K562 (cell line): ENCODE data around the gene MCAT. TPM values are rescaled to one million over a fixed set of nuclear protein-coding genes. Genes with fewer than 3 reads are reported as not detected.
"Not testable (repeated sequence)": the region's sequence is repeated elsewhere in the genome, so short reads cannot be mapped to it uniquely, and the experiment has no call there.

Experiments used
- ATAC-seq: fragments of 200-7000 bp; cut with Tn5 transposase; 3 replicates; pipeline ENCODE4 v1.9.1; 2020; ENCODE audit warnings: moderate library complexity
- BruUV-seq: library from RNA; stranded (reverse); fragments of 400-500 nt; replicated peaks from 2 replicates; lab custom pipeline; 2021; lab: Mats Ljungman, UMichigan
- CTCF ChIA-PET: fragments of 300-600 bp; formaldehyde crosslinking; extraction: SDS; loops from one replicate; lab custom pipeline; 2021; ENCODE audit warnings: low intra/inter-chr PET ratio; lab: Yijun Ruan, JAX
- POLR2A ChIA-PET: fragments of 300-600, 350-650 bp; sonication (Branson Sonifier 250); formaldehyde crosslinking; extraction: SDS; loops from one replicate; lab custom pipeline; 2021; ENCODE audit warnings: antibody characterized with exemption, inconsistent platforms; lab: Yijun Ruan, JAX
- DNase-seq, 4 experiments: peaks; one replicate each; pipeline versions ENCODE4 v3.0.0 to v3.0.0-alpha.2; 2011 to 2018; ENCODE audit warnings: low spot score in 3 of 4, mixed read lengths in 3 of 4; ENCODE audit errors: extremely low read depth in 1 of 4
- FAIRE-seq: peaks from 2 replicates; lab custom pipeline; 2011; peaks lifted over from hg19 to GRCh38; lab: Jason Lieb, UNC
- H2AFZ ChIP-seq: 2 replicates; pipeline ENCODE4 v1.6.0; 2011; ENCODE audit warnings: low read depth, low read length, control low read depth, inconsistent platforms
- H3K27ac ChIP-seq: fragments of 200-600 bp; 3 replicates; pipeline ENCODE4 v1.8.0; 2011; ENCODE audit warnings: low read depth, mild to moderate bottlenecking, control low read depth, inconsistent platforms, low read length, moderate library complexity, mixed read lengths; ENCODE audit errors: extremely low read depth
- H3K27me3 ChIP-seq, 2 experiments: fragments of 300-600 bp in 1 of 2; 2 replicates in 1 of 2; 3 replicates in 1 of 2; pipeline versions ENCODE4 v1.6.0 to v1.8.0; 2011; ENCODE audit warnings: inconsistent platforms in 2 of 2, low read length in 2 of 2, mild to moderate bottlenecking in 1 of 2, mixed read lengths in 1 of 2, moderate library complexity in 1 of 2; ENCODE audit not compliant: control insufficient read depth in 2 of 2, insufficient read depth in 2 of 2
- H3K36me3 ChIP-seq: fragments of 300-600 bp; 3 replicates; pipeline ENCODE4 v1.8.0; 2011; ENCODE audit warnings: mild to moderate bottlenecking, low read length, inconsistent platforms; ENCODE audit not compliant: control insufficient read depth, insufficient read depth
- H3K4me1 ChIP-seq, 2 experiments: fragments of 200-600 bp in 1 of 2; replicated peaks in 1 of 2; 2 replicates in 1 of 2; 3 replicates in 1 of 2; pipeline versions ENCODE4 v1.5.1 to v1.8.0; 2011; ENCODE audit warnings: inconsistent platforms in 2 of 2, low read length in 2 of 2, mild to moderate bottlenecking in 1 of 2, mixed read lengths in 1 of 2, moderate library complexity in 1 of 2; ENCODE audit not compliant: control insufficient read depth in 2 of 2, insufficient read depth in 2 of 2
- H3K4me2 ChIP-seq: 2 replicates; pipeline ENCODE4 v1.6.1; 2011; ENCODE audit warnings: low read length, control low read depth, inconsistent platforms, mixed read lengths; ENCODE audit not compliant: insufficient read depth
- H3K4me3 ChIP-seq: fragments of 200-600 bp; sonication (generic), shearing (Covaris generic); 2 replicates; pipeline ENCODE4 v1.5.1; 2016; ENCODE audit warnings: control low read depth, inconsistent platforms
- H3K79me2 ChIP-seq: fragments of 200-600 bp; 3 replicates; pipeline ENCODE4 v1.8.0; 2011; ENCODE audit warnings: low read length, inconsistent platforms; ENCODE audit not compliant: control insufficient read depth, insufficient read depth
- H3K9ac ChIP-seq, 2 experiments: 2 replicates each; pipeline versions ENCODE4 v1.6.0 to v1.6.1; 2011; ENCODE audit warnings: low read depth in 2 of 2, low read length in 2 of 2, control low read depth in 1 of 2, inconsistent platforms in 1 of 2, mild to moderate bottlenecking in 1 of 2, mixed read lengths in 1 of 2; ENCODE audit not compliant: insufficient read depth in 1 of 2
- H3K9me1 ChIP-seq: one replicate; pipeline ENCODE4 v1.6.0; 2011; ENCODE audit warnings: inconsistent platforms, mild to moderate bottlenecking, low read length, moderate library complexity; ENCODE audit not compliant: control insufficient read depth, insufficient read depth
- H3K9me3 ChIP-seq: replicated peaks from 2 replicates; pipeline ENCODE4 v1.5.1; 2011; ENCODE audit warnings: low read depth, low read length, inconsistent platforms; ENCODE audit not compliant: control insufficient read depth, insufficient read depth
- H4K20me1 ChIP-seq: replicated peaks from 2 replicates; pipeline ENCODE4 v1.6.1; 2011; ENCODE audit warnings: low read length, inconsistent platforms, mixed read lengths; ENCODE audit not compliant: control insufficient read depth, insufficient read depth
- BRD9 ChIP-seq: fragments of 450-650 bp; IDR thresholded peaks from 2 replicates; pipeline ENCODE4 v1.6.1; 2018; ENCODE audit warnings: low read depth; ENCODE audit not compliant: partially characterized antibody
- ESRRA ChIP-seq: fragments of 450-650 bp; IDR thresholded peaks from 2 replicates; pipeline ENCODE4 v1.6.1; 2014; ENCODE audit warnings: low read depth, mild to moderate bottlenecking, moderate library complexity, borderline replicate concordance
- MAFF ChIP-seq: IDR thresholded peaks from 2 replicates; pipeline ENCODE4 v1.6.1; 2012; ENCODE audit warnings: low read length, improper control_type of control experiment
- MAFK ChIP-seq: IDR thresholded peaks from 2 replicates; pipeline ENCODE4 v1.6.1; 2011; ENCODE audit warnings: low read length, improper control_type of control experiment
- NR2C2 ChIP-seq, 2 experiments: fragments of 200-800 bp in 1 of 2; sonication (Bioruptor generic) in 1 of 2; sonication (generic) in 1 of 2; formaldehyde crosslinking in 1 of 2; IDR thresholded peaks; 2 replicates each; pipeline versions ENCODE4 v1.6.1 to v1.8.0; 2016 to 2022; ENCODE audit warnings: mild to moderate bottlenecking in 1 of 2, missing compliant biosample characterization in 1 of 2, missing genetic modification characterization in 1 of 2, missing genetic modification reagents in 1 of 2
- PKNOX1 ChIP-seq: fragments of 450-650 bp; IDR thresholded peaks from 2 replicates; pipeline ENCODE4 v1.6.1; 2016
- RAD51 ChIP-seq: fragments of 450-650 bp; IDR thresholded peaks from 2 replicates; pipeline ENCODE4 v1.7.1; 2016; ENCODE audit warnings: low read depth, mild to moderate bottlenecking, borderline replicate concordance
- RCOR1 ChIP-seq, 2 experiments: IDR thresholded peaks; 2 replicates each; pipeline ENCODE4 v1.6.1; 2012; ENCODE audit warnings: low read depth in 2 of 2, low read length in 2 of 2, borderline replicate concordance in 1 of 2, improper control_type of control experiment in 1 of 2
- TAF9B ChIP-seq: fragments of 450-650 bp; IDR thresholded peaks from 2 replicates; pipeline ENCODE4 v1.6.1; 2018; ENCODE audit warnings: mild to moderate bottlenecking; ENCODE audit not compliant: partially characterized antibody
- TCF7 ChIP-seq: sonication (generic); IDR thresholded peaks from 2 replicates; pipeline ENCODE4 v1.6.1; 2016; ENCODE audit warnings: antibody characterized with exemption, borderline replicate concordance
- TEAD4 ChIP-seq, 2 experiments: sonication (generic) in 1 of 2; formaldehyde crosslinking in 1 of 2; IDR thresholded peaks; 2 replicates each; pipeline versions ENCODE4 v1.6.1 to v1.8.0; 2012 to 2022; ENCODE audit warnings: borderline replicate concordance in 1 of 2, inconsistent platforms in 1 of 2, low read length in 1 of 2, mild to moderate bottlenecking in 1 of 2, missing genetic modification reagents in 1 of 2
- VEZF1 ChIP-seq: fragments of 200-800 bp; sonication (Bioruptor generic); IDR thresholded peaks from 2 replicates; pipeline ENCODE4 v1.6.1; 2017; ENCODE audit warnings: missing genetic modification characterization, missing compliant biosample characterization
- ZNF384 ChIP-seq: IDR thresholded peaks from 2 replicates; pipeline ENCODE4 v1.6.1; 2012; ENCODE audit warnings: low read depth, low read length, improper control_type of control experiment
- ZNF584 ChIP-seq: fragments of 200-800 bp; sonication (Bioruptor generic); IDR thresholded peaks from 2 replicates; pipeline ENCODE4 v1.6.1; 2016; ENCODE audit warnings: low read depth, mild to moderate bottlenecking, missing genetic modification characterization, missing compliant biosample characterization
- ZNF644 ChIP-seq: fragments of 200-800 bp; sonication (Bioruptor generic); IDR thresholded peaks from 2 replicates; pipeline ENCODE4 v1.6.1; 2016; ENCODE audit warnings: low read depth, missing genetic modification characterization, missing compliant biosample characterization
- WGBS: fragments of 100-300 bp; shearing (Covaris generic); methylation state at CpG from one replicate; pipeline ENCODE4 v1.1.6; 2016; ENCODE audit warnings: low coverage, mixed read lengths; ENCODE audit not compliant: insufficient coverage; ENCODE audit errors: missing lambda C conversion rate; 5-methylcytosine and 5-hydroxymethylcytosine counted together
- in situ Hi-C: fragments of 300-500 bp; cut with MboI; formaldehyde crosslinking; loops from 4 replicates; pipeline ENCODE4 v1.15.0; 2018; ENCODE audit warnings: inconsistent platforms, mixed read lengths
- intact Hi-C: fragments of 100-400 bp; cut with micrococcal nuclease; formaldehyde crosslinking; loops from 2 replicates; pipeline ENCODE4 v1.14.2; 2022
- polyA plus RNA-seq, 8 experiments: library from polyadenylated mRNA; depleted of rRNA in 4 of 8; stranded (reverse) in 5 of 8; unstranded in 3 of 8; fragments of >200 nt; fragmentation: Nextera tagmentation in 2 of 8; fragmentation: Illumina TruSeq in 1 of 8; extraction: Ambion mirVana in 2 of 8; extraction: Trizol in 1 of 8; gene quantifications; 2 replicates each; pipeline versions ENCODE4 v1.2.1 to v1.2.3, GENCODE V29; 2011 to 2014; ENCODE audit warnings: inconsistent platforms in 1 of 8, missing spikeins in 1 of 8
- total RNA-seq, 7 experiments: library from RNA; depleted of rRNA in 6 of 7; stranded (reverse); fragments of >200 nt in 6 of 7; fragmentation: Illumina TruSeq in 2 of 7; extraction: Trizol in 2 of 7; gene quantifications; 2 replicates each; pipeline versions ENCODE4 v1.2.1 to v1.2.3, GENCODE V29; 2011 to 2021; ENCODE audit warnings: low replicate concordance in 1 of 7
- TF ChIP-seq, protein P1 (sequence below), 2 experiments: fragments of 450-650 bp in 1 of 2; sonication (generic) in 1 of 2; formaldehyde crosslinking in 1 of 2; IDR thresholded peaks in 1 of 2; conservative IDR thresholded peaks in 1 of 2; 2 replicates each; pipeline versions ENCODE4 v1.6.1 to v1.8.1; 2016 to 2023; ENCODE audit warnings: mild to moderate bottlenecking in 2 of 2, moderate library complexity in 2 of 2, inconsistent platforms in 1 of 2, missing genetic modification reagents in 1 of 2

The MCAT gene
- total and polyA plus RNA-seq, 9 of the 15 experiments (the other 6 are each of a cell fraction or from before 2014, with no cell fraction given), result 3.3 to 27.8 (median 13.9) TPM

DNA sequence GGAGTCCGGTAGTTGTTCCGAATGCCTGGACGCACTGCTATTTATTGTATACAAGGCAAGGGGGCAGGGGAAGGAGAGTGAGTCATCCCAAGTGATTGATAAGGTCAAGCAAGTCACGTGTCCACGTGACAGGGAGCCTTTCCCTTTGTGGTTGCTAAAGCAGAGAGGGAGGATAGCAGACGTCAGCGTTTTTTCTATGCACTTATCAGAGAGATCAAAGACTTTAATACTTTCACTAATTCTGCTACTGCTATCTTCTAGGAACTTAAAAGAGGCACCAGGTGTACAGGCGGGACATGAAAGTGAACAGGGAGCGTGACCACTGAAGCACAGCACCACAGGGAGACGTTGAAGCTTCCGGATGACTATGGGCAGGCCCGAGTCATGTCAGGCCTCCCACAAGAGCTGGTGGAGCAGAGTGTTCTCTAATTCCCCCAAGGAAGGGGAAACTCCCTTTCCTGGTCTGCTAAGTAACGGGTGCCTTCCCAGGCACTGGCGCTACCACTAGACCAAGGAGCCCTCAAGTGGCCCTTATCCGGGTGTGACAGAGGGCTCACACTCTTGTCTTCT is 39.1 kb downstream of the MCAT start:
- peak overlapping the region; percentile 58 for H3K4me2 ChIP-seq
- FAIRE-seq, result peak; percentile 91
- TF ChIP-seq NR2C2 (CRISPR knock-in tag; IDR thresholded peaks at IDR 0.05); TEAD4 (CRISPR knock-in tag; IDR thresholded peaks at IDR 0.05; ENCODE audit: borderline replicate concordance): not testable (repeated sequence)
- TF ChIP-seq NR2C2 (tag; IDR thresholded peaks at IDR 0.05) (peak; percentile 45; the same call in 1 of the 2 replicates), MAFF (peak; percentile 96), ZNF584 (CRISPR knock-in tag) (0 out of 2 replicates have a peak, but pooled peaks have one; percentile 50), RAD51 (peak; percentile 90), PKNOX1 (peak; percentile 76), TCF7 (peak; percentile 88; the same call in 1 of the 2 replicates), RCOR1 (IDR thresholded peaks at IDR 0.05; ENCODE audit: borderline replicate concordance in 1 of 2, low read depth in 2 of 2, low read length in 2 of 2) (peak in 1 of 2 experiments; percentile 56; a peak in 1 of 4 replicates), MAFK (peak; percentile 94), ZNF384 (peak; percentile 37; the same call in 1 of the 2 replicates), ZNF644 (tag) (0 out of 2 replicates have a peak, but pooled peaks have one; percentile 42), TAF9B (peak; percentile 71), TEAD4 (IDR thresholded peaks at IDR 0.05; ENCODE audit: low read length) (0 out of 2 replicates have a peak, but pooled peaks have one; percentile 16), BRD9 (peak; percentile 34), VEZF1 (CRISPR knock-in tag) (peak; percentile 53), ESRRA (0 out of 2 replicates have a peak, but pooled peaks have one; percentile 67)
- TF ChIP-seq, protein P1, sequence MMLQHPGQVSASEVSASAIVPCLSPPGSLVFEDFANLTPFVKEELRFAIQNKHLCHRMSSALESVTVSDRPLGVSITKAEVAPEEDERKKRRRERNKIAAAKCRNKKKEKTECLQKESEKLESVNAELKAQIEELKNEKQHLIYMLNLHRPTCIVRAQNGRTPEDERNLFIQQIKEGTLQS (IDR thresholded peaks at IDR 0.05), result peak; percentile 95
- TF ChIP-seq, protein P1 (CRISPR knock-in tag; conservative IDR thresholded peaks at IDR 0.05), result peak; percentile 94

More for the DNA sequence above, 39.1 kb downstream of the MCAT start:
- H3K9me1 ChIP-seq, H4K20me1 ChIP-seq, H3K36me3 ChIP-seq, H3K4me3 ChIP-seq, CTCF ChIA-PET, H3K79me2 ChIP-seq, BruUV-seq, intact Hi-C loops, in situ Hi-C loops, H3K9me3 ChIP-seq, H3K27me3 ChIP-seq: not testable (repeated sequence)
- DNase-seq, result peak; percentile 53 to 91 (median 55)
- POLR2A ChIA-PET, result interaction anchor here (0.6 kb wide), 2 partner anchors 28 to 47 kb away, joined by 4 read pairs; partner anchors contain the start of gene TSPO
- WGBS, result 3% methylated on average over 14 of the region's 15 CpGs
- peaks cover 19 to 25% of the 10 kb centered on the region in 2 experiments; a peak in 4 of 5 replicates for H3K4me1 ChIP-seq
- H3K27ac ChIP-seq, result peak overlapping the region; percentile 85
- H2AFZ ChIP-seq, result peak overlapping the region; percentile 82
- H3K9ac ChIP-seq, result peak overlapping the region; percentile 31 to 61; a peak in 3 of 4 replicates
- peak; percentile 80 for ATAC-seq
